ENCODE results near the gene SPON1.

The SPON1 gene

GRCh38 chr11:13972043-13972910, 9.8 kb downstream of the SPON1 start:
- H3K4me1 ChIP-seq (ENCODE audit: insufficient read depth, low read length), result no peaks in the 10 kb centered on the region
- no peak for DNase-seq
- TF ChIP-seq CTCF (IDR thresholded peaks at IDR 0.05; ENCODE audit: borderline replicate concordance, extremely low read depth, low read length, poor library complexity, severe bottlenecking) (no peak), EZH2 (IDR thresholded peaks at IDR 0.05; ENCODE audit: borderline replicate concordance, low read depth, low read length, severe bottlenecking) (no peak)

GRCh38 chr11:13972944-13973343, 10.4 kb downstream of the SPON1 start:
- no peaks in the 10 kb centered on the region for H3K79me2 ChIP-seq (ENCODE audit: insufficient read depth, low read length)
- H3K36me3 ChIP-seq (ENCODE audit: insufficient read depth, low read length), result no peaks in the 10 kb centered on the region
- no peak for ATAC-seq (ENCODE audit: insufficient read depth, low read depth)
- H2AFZ ChIP-seq (ENCODE audit: low read depth, low read length), result no peak overlapping the region
- H3K4me2 ChIP-seq (ENCODE audit: insufficient read depth, low read length), result no peak overlapping the region
- no peak overlapping the region for H3K4me3 ChIP-seq (ENCODE audit: low read depth in 1 of 2, low read length in 2 of 2)
- no peak for DNase-seq
- no peaks in the 10 kb centered on the region for H3K9me3 ChIP-seq (ENCODE audit: insufficient read depth, low read length, severe bottlenecking)
- TF ChIP-seq EZH2 (IDR thresholded peaks at IDR 0.05; ENCODE audit: borderline replicate concordance, low read depth, low read length, severe bottlenecking) (no peak), CTCF (IDR thresholded peaks at IDR 0.05; ENCODE audit: borderline replicate concordance, extremely low read depth, low read length, poor library complexity, severe bottlenecking) (no peak)
- peaks cover 26% of the 10 kb centered on the region for H3K27me3 ChIP-seq (ENCODE audit: insufficient read depth, low read length, poor library complexity)
- H4K20me1 ChIP-seq (ENCODE audit: insufficient read depth, low read length), result no peaks in the 10 kb centered on the region
- H3K27ac ChIP-seq (ENCODE audit: low read length), result no peak overlapping the region
- no peak overlapping the region for H3K9ac ChIP-seq (ENCODE audit: low read depth, low read length)
- H3K4me1 ChIP-seq (ENCODE audit: insufficient read depth, low read length), result no peaks in the 10 kb centered on the region

More at GRCh38 chr11:13972043-13972910, 9.8 kb downstream of the SPON1 start:
- Histone ChIP-seq H3K27me3 (ENCODE audit: insufficient read depth, low read length, poor library complexity) (peaks cover 30% of the 10 kb centered on the region), H4K20me1 (ENCODE audit: insufficient read depth, low read length) (no peaks in the 10 kb centered on the region), H3K4me2 (ENCODE audit: insufficient read depth, low read length) (no peak overlapping the region), H3K27ac (ENCODE audit: low read length) (no peak overlapping the region), H3K4me3 (ENCODE audit: low read depth in 1 of 2, low read length in 2 of 2) (no peak overlapping the region), H3K9me3 (ENCODE audit: insufficient read depth, low read length, severe bottlenecking) (no peaks in the 10 kb centered on the region), H3K36me3 (ENCODE audit: insufficient read depth, low read length) (no peaks in the 10 kb centered on the region), H3K9ac (ENCODE audit: low read depth, low read length) (no peak overlapping the region), H3K79me2 (ENCODE audit: insufficient read depth, low read length) (no peaks in the 10 kb centered on the region), H2AFZ (ENCODE audit: low read depth, low read length) (no peak overlapping the region)
- ATAC-seq (ENCODE audit: insufficient read depth, low read depth), result no peak

- Histone ChIP-seq H3K4me2 (ENCODE audit: insufficient read depth, low read length) (no peak overlapping the region), H3K27ac (ENCODE audit: low read length) (no peak overlapping the region), H2AFZ (ENCODE audit: low read depth, low read length) (no peak overlapping the region), H3K9me3 (ENCODE audit: insufficient read depth, low read length, severe bottlenecking) (no peaks in the 10 kb centered on the region), H3K36me3 (ENCODE audit: insufficient read depth, low read length) (no peaks in the 10 kb centered on the region), H3K4me3 (ENCODE audit: low read depth in 1 of 2, low read length in 2 of 2) (no peak overlapping the region), H4K20me1 (ENCODE audit: insufficient read depth, low read length) (no peaks in the 10 kb centered on the region), H3K4me1 (ENCODE audit: insufficient read depth, low read length) (no peaks in the 10 kb centered on the region), H3K79me2 (ENCODE audit: insufficient read depth, low read length) (no peaks in the 10 kb centered on the region), H3K9ac (ENCODE audit: low read depth, low read length) (no peak overlapping the region), H3K27me3 (ENCODE audit: insufficient read depth, low read length, poor library complexity) (peaks cover 15% of the 10 kb centered on the region)
- TF ChIP-seq EZH2 (IDR thresholded peaks at IDR 0.05; ENCODE audit: borderline replicate concordance, low read depth, low read length, severe bottlenecking) (no peak), CTCF (IDR thresholded peaks at IDR 0.05; ENCODE audit: borderline replicate concordance, extremely low read depth, low read length, poor library complexity, severe bottlenecking) (no peak)
- ATAC-seq (ENCODE audit: insufficient read depth, low read depth) (no peak), DNase-seq (no peak)
These were observed 12.1 kb downstream of the SPON1 start for GRCh38 chr11:13974631-13975030.
